GM23338 (cell line): Measurements from ENCODE around the gene SPATA20.

Experiments used
- CREB1 ChIP-seq: fragments of 250-450 bp; sonication (Bioruptor Pico); IDR thresholded peaks from 2 replicates; pipeline ENCODE4 v1.5.0; 2020; ENCODE audit warnings: low read depth, mild to moderate bottlenecking, moderate library complexity
- EZH2 ChIP-seq: fragments of 200-600 bp; sonication (generic); IDR thresholded peaks from one replicate; pipeline ENCODE4 v1.8.0; 2017; ENCODE audit warnings: antibody characterized with exemption, mild to moderate bottlenecking, low read depth; ENCODE audit not compliant: unreplicated experiment
- EZH2phosphoT487 ChIP-seq: fragments of 200-600 bp; sonication (generic); IDR thresholded peaks from one replicate; pipeline ENCODE4 v1.8.1; 2018; ENCODE audit warnings: antibody characterized with exemption; ENCODE audit not compliant: unreplicated experiment
- JUNB ChIP-seq: IDR thresholded peaks from one replicate; pipeline ENCODE4 v1.6.1; 2016; ENCODE audit warnings: antibody characterized with exemption; ENCODE audit not compliant: unreplicated experiment
- NANOG ChIP-seq: IDR thresholded peaks from 2 replicates; pipeline ENCODE4 v1.6.1; 2016; ENCODE audit warnings: antibody characterized with exemption, borderline replicate concordance
- POLR2AphosphoS5 ChIP-seq: IDR thresholded peaks from 2 replicates; pipeline ENCODE4 v1.6.1; 2016; ENCODE audit warnings: antibody characterized with exemption, low read depth
- STAT1 ChIP-seq: IDR thresholded peaks from one replicate; pipeline ENCODE4 v1.6.1; 2016; ENCODE audit warnings: antibody characterized with exemption; ENCODE audit not compliant: unreplicated experiment
- ZNF114 ChIP-seq: fragments of 250-450 bp; sonication (Bioruptor Pico); IDR thresholded peaks from 2 replicates; pipeline ENCODE4 v1.5.0; 2020; ENCODE audit warnings: mild to moderate bottlenecking, moderate library complexity
- ZNF331 ChIP-seq: fragments of 250-450 bp; sonication (Bioruptor Pico); IDR thresholded peaks from 2 replicates; pipeline ENCODE4 v1.5.0; 2020; ENCODE audit warnings: low read depth, mild to moderate bottlenecking, moderate library complexity
- TF ChIP-seq, protein P1 (sequence below), 2 experiments: fragments of 200-600 bp in 1 of 2; sonication (generic) in 1 of 2; conservative IDR thresholded peaks; 2 replicates each; pipeline versions ENCODE4 v1.5.1 to v1.6.1; 2016 to 2017; ENCODE audit warnings: antibody characterized with exemption in 2 of 2, low read depth in 2 of 2, mild to moderate bottlenecking in 2 of 2, moderate library complexity in 1 of 2
- TF ChIP-seq, protein P2 (sequence below): IDR thresholded peaks from one replicate; pipeline ENCODE4 v1.6.1; 2018; ENCODE audit warnings: antibody characterized with exemption; ENCODE audit not compliant: unreplicated experiment
- TF ChIP-seq, protein P3 (sequence below): IDR thresholded peaks from 2 replicates; pipeline ENCODE4 v1.6.1; 2016; ENCODE audit warnings: antibody characterized with exemption
- TF ChIP-seq, protein P4 (sequence below): fragments of 250-450 bp; sonication (Bioruptor Pico); IDR thresholded peaks from 2 replicates; pipeline ENCODE4 v1.5.0; 2020; ENCODE audit warnings: mild to moderate bottlenecking, moderate library complexity

DNA sequence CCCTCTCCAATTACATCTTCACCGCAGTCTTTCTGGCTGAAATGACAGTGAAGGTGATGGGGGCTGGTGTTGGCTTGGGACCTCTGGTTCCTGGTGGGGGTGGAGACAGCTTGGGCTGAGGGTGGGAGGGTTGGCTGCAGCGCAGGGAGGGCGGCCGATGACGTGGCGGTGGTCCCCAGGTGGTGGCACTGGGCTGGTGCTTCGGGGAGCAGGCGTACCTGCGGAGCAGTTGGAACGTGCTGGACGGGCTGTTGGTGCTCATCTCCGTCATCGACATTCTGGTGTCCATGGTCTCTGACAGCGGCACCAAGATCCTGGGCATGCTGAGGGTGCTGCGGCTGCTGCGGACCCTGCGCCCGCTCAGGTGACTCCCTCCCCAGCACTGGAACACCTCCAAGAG is 55.9 kb downstream of the SPATA20 start:
- TF ChIP-seq, protein P1, sequence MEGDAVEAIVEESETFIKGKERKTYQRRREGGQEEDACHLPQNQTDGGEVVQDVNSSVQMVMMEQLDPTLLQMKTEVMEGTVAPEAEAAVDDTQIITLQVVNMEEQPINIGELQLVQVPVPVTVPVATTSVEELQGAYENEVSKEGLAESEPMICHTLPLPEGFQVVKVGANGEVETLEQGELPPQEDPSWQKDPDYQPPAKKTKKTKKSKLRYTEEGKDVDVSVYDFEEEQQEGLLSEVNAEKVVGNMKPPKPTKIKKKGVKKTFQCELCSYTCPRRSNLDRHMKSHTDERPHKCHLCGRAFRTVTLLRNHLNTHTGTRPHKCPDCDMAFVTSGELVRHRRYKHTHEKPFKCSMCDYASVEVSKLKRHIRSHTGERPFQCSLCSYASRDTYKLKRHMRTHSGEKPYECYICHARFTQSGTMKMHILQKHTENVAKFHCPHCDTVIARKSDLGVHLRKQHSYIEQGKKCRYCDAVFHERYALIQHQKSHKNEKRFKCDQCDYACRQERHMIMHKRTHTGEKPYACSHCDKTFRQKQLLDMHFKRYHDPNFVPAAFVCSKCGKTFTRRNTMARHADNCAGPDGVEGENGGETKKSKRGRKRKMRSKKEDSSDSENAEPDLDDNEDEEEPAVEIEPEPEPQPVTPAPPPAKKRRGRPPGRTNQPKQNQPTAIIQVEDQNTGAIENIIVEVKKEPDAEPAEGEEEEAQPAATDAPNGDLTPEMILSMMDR (conservative IDR thresholded peaks at IDR 0.05; ENCODE audit: low read depth in 2 of 2) = no peak
- TF ChIP-seq JUNB = no peak
- no peak for TF ChIP-seq EZH2
- TF ChIP-seq, protein P2, sequence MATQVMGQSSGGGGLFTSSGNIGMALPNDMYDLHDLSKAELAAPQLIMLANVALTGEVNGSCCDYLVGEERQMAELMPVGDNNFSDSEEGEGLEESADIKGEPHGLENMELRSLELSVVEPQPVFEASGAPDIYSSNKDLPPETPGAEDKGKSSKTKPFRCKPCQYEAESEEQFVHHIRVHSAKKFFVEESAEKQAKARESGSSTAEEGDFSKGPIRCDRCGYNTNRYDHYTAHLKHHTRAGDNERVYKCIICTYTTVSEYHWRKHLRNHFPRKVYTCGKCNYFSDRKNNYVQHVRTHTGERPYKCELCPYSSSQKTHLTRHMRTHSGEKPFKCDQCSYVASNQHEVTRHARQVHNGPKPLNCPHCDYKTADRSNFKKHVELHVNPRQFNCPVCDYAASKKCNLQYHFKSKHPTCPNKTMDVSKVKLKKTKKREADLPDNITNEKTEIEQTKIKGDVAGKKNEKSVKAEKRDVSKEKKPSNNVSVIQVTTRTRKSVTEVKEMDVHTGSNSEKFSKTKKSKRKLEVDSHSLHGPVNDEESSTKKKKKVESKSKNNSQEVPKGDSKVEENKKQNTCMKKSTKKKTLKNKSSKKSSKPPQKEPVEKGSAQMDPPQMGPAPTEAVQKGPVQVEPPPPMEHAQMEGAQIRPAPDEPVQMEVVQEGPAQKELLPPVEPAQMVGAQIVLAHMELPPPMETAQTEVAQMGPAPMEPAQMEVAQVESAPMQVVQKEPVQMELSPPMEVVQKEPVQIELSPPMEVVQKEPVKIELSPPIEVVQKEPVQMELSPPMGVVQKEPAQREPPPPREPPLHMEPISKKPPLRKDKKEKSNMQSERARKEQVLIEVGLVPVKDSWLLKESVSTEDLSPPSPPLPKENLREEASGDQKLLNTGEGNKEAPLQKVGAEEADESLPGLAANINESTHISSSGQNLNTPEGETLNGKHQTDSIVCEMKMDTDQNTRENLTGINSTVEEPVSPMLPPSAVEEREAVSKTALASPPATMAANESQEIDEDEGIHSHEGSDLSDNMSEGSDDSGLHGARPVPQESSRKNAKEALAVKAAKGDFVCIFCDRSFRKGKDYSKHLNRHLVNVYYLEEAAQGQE = no peak
- no peak for TF ChIP-seq POLR2AphosphoS5
- no peak for TF ChIP-seq NANOG
- no peak for TF ChIP-seq EZH2phosphoT487
- no peak for TF ChIP-seq CREB1 (CRISPR knock-in tag)
- no peak for TF ChIP-seq STAT1
- TF ChIP-seq, protein P3, sequence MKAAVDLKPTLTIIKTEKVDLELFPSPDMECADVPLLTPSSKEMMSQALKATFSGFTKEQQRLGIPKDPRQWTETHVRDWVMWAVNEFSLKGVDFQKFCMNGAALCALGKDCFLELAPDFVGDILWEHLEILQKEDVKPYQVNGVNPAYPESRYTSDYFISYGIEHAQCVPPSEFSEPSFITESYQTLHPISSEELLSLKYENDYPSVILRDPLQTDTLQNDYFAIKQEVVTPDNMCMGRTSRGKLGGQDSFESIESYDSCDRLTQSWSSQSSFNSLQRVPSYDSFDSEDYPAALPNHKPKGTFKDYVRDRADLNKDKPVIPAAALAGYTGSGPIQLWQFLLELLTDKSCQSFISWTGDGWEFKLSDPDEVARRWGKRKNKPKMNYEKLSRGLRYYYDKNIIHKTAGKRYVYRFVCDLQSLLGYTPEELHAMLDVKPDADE = no peak
- no peak for TF ChIP-seq ZNF331
- no peak for TF ChIP-seq ZNF114 (CRISPR knock-in tag)
- TF ChIP-seq, protein P4, sequence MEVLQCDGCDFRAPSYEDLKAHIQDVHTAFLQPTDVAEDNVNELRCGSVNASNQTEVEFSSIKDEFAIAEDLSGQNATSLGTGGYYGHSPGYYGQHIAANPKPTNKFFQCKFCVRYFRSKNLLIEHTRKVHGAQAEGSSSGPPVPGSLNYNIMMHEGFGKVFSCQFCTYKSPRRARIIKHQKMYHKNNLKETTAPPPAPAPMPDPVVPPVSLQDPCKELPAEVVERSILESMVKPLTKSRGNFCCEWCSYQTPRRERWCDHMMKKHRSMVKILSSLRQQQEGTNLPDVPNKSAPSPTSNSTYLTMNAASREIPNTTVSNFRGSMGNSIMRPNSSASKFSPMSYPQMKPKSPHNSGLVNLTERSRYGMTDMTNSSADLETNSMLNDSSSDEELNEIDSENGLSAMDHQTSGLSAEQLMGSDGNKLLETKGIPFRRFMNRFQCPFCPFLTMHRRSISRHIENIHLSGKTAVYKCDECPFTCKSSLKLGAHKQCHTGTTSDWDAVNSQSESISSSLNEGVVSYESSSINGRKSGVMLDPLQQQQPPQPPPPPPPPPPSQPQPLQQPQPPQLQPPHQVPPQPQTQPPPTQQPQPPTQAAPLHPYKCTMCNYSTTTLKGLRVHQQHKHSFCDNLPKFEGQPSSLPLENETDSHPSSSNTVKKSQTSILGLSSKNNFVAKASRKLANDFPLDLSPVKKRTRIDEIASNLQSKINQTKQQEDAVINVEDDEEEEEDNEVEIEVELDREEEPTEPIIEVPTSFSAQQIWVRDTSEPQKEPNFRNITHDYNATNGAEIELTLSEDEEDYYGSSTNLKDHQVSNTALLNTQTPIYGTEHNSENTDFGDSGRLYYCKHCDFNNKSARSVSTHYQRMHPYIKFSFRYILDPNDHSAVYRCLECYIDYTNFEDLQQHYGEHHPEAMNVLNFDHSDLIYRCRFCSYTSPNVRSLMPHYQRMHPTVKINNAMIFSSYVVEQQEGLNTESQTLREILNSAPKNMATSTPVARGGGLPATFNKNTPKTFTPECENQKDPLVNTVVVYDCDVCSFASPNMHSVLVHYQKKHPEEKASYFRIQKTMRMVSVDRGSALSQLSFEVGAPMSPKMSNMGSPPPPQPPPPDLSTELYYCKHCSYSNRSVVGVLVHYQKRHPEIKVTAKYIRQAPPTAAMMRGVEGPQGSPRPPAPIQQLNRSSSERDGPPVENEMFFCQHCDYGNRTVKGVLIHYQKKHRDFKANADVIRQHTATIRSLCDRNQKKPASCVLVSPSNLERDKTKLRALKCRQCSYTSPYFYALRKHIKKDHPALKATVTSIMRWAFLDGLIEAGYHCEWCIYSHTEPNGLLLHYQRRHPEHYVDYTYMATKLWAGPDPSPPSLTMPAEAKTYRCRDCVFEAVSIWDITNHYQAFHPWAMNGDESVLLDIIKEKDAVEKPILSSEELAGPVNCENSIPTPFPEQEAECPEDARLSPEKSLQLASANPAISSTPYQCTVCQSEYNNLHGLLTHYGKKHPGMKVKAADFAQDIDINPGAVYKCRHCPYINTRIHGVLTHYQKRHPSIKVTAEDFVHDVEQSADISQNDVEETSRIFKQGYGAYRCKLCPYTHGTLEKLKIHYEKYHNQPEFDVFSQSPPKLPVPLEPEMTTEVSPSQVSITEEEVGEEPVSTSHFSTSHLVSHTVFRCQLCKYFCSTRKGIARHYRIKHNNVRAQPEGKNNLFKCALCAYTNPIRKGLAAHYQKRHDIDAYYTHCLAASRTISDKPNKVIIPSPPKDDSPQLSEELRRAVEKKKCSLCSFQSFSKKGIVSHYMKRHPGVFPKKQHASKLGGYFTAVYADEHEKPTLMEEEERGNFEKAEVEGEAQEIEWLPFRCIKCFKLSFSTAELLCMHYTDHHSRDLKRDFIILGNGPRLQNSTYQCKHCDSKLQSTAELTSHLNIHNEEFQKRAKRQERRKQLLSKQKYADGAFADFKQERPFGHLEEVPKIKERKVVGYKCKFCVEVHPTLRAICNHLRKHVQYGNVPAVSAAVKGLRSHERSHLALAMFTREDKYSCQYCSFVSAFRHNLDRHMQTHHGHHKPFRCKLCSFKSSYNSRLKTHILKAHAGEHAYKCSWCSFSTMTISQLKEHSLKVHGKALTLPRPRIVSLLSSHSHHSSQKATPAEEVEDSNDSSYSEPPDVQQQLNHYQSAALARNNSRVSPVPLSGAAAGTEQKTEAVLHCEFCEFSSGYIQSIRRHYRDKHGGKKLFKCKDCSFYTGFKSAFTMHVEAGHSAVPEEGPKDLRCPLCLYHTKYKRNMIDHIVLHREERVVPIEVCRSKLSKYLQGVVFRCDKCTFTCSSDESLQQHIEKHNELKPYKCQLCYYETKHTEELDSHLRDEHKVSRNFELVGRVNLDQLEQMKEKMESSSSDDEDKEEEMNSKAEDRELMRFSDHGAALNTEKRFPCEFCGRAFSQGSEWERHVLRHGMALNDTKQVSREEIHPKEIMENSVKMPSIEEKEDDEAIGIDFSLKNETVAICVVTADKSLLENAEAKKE (CRISPR knock-in tag) = no peak
